Mesenchymal stem cell (in vitro differentiated cells and primary cell): Measurements from ENCODE around the gene ACP4.
"Not testable (repeated sequence)": the region's sequence is repeated elsewhere in the genome, so short reads cannot be mapped to it uniquely, and the experiment has no call there.

ENCODE experiments used
- DNase-seq: peaks from one replicate; pipeline ENCODE4 v3.0.0-alpha.2; 2013
- H2AFZ ChIP-seq: one replicate; pipeline ENCODE4 v1.6.1; 2013; ENCODE audit warnings: low read depth, mild to moderate bottlenecking, control low read depth, inconsistent platforms, low read length, moderate library complexity
- H2AK5ac ChIP-seq: 2 replicates; pipeline ENCODE4 v1.6.1; 2013; ENCODE audit warnings: low read length, moderate library complexity, mild to moderate bottlenecking, inconsistent platforms; ENCODE audit not compliant: severe bottlenecking
- H2BK120ac ChIP-seq: one replicate; pipeline ENCODE4 v1.6.1; 2013; ENCODE audit warnings: low read depth, mild to moderate bottlenecking, inconsistent platforms, low read length, moderate library complexity
- H2BK12ac ChIP-seq, 2 experiments: one replicate each; pipeline ENCODE4 v1.6.1; 2013; ENCODE audit warnings: inconsistent platforms in 2 of 2, low read length in 2 of 2, mild to moderate bottlenecking in 2 of 2, moderate library complexity in 2 of 2, control low read depth in 1 of 2
- H2BK15ac ChIP-seq: one replicate; pipeline ENCODE4 v1.6.1; 2013; ENCODE audit warnings: mild to moderate bottlenecking, low read depth, inconsistent platforms; ENCODE audit not compliant: poor library complexity, severe bottlenecking
- H2BK5ac ChIP-seq: 2 replicates; pipeline ENCODE4 v1.6.1; 2013; ENCODE audit warnings: low read depth, mild to moderate bottlenecking, low read length, control low read depth, inconsistent platforms; ENCODE audit not compliant: poor library complexity, severe bottlenecking
- H3K14ac ChIP-seq, 2 experiments: one replicate each; pipeline ENCODE4 v1.6.1; 2013; ENCODE audit warnings: inconsistent platforms in 2 of 2, low read length in 2 of 2, control low read depth in 1 of 2, mild to moderate bottlenecking in 1 of 2, moderate library complexity in 1 of 2
- H3K18ac ChIP-seq, 2 experiments: one replicate each; pipeline ENCODE4 v1.6.1; 2013; ENCODE audit warnings: inconsistent platforms in 2 of 2, low read length in 2 of 2, control low read depth in 1 of 2, low read depth in 1 of 2, mild to moderate bottlenecking in 1 of 2
- H3K23ac ChIP-seq, 2 experiments: one replicate each; pipeline ENCODE4 v1.6.1; 2013; ENCODE audit warnings: inconsistent platforms in 2 of 2, low read length in 2 of 2, mild to moderate bottlenecking in 2 of 2, moderate library complexity in 2 of 2, control low read depth in 1 of 2
- H3K27ac ChIP-seq: 2 replicates; pipeline ENCODE4 v1.5.1; 2013; ENCODE audit warnings: mild to moderate bottlenecking, moderate library complexity, low read length, control low read depth, inconsistent platforms; ENCODE audit not compliant: poor library complexity, severe bottlenecking
- H3K27me3 ChIP-seq, 2 experiments: 2 replicates each; pipeline versions ENCODE4 v1.6.1 to v1.7.0; 2013; ENCODE audit warnings: low read length in 2 of 2, mild to moderate bottlenecking in 2 of 2, moderate library complexity in 2 of 2, control low read depth in 1 of 2, inconsistent platforms in 1 of 2; ENCODE audit not compliant: control insufficient read depth in 1 of 2, insufficient read depth in 1 of 2
- H3K36me3 ChIP-seq, 2 experiments: 2 replicates each; pipeline versions ENCODE4 v1.6.1 to v1.7.0; 2013; ENCODE audit warnings: low read length in 2 of 2, control low read depth in 1 of 2, inconsistent platforms in 1 of 2, low read depth in 1 of 2, mild to moderate bottlenecking in 1 of 2; ENCODE audit not compliant: insufficient read depth in 2 of 2, control insufficient read depth in 1 of 2
- H3K4ac ChIP-seq, 2 experiments: one replicate each; pipeline ENCODE4 v1.6.1; 2013; ENCODE audit warnings: inconsistent platforms in 2 of 2, low read length in 2 of 2, mild to moderate bottlenecking in 2 of 2, moderate library complexity in 2 of 2, control low read depth in 1 of 2, low read depth in 1 of 2
- H3K4me1 ChIP-seq: 2 replicates; pipeline ENCODE4 v1.6.1; 2013; ENCODE audit warnings: low read depth, low read length, control low read depth; ENCODE audit not compliant: control insufficient read depth, insufficient read depth
- H3K4me2 ChIP-seq: 2 replicates; pipeline ENCODE4 v1.6.1; 2013; ENCODE audit warnings: low read length, mild to moderate bottlenecking, inconsistent platforms; ENCODE audit not compliant: poor library complexity, severe bottlenecking
- H3K4me3 ChIP-seq, 2 experiments: 2 replicates each; pipeline versions ENCODE4 v1.5.1 to v1.7.0; 2013; ENCODE audit warnings: low read length in 2 of 2, mild to moderate bottlenecking in 2 of 2, control low read depth in 1 of 2, low read depth in 1 of 2; ENCODE audit not compliant: insufficient read depth in 1 of 2
- H3K79me1 ChIP-seq: replicated peaks from 2 replicates; pipeline ENCODE4 v1.6.1; 2013; ENCODE audit warnings: mild to moderate bottlenecking, control low read depth, low read length, inconsistent platforms; ENCODE audit not compliant: poor library complexity, severe bottlenecking
- H3K9ac ChIP-seq: 2 replicates; pipeline ENCODE4 v1.7.0; 2013; ENCODE audit warnings: mild to moderate bottlenecking, low read length, moderate library complexity
- H3K9me3 ChIP-seq: 2 replicates; pipeline ENCODE4 v1.7.0; 2013; ENCODE audit warnings: mild to moderate bottlenecking, low read length; ENCODE audit not compliant: control insufficient read depth
- H4K8ac ChIP-seq: one replicate; pipeline ENCODE4 v1.6.1; 2013; ENCODE audit warnings: inconsistent platforms, mild to moderate bottlenecking, low read length, moderate library complexity
- H4K91ac ChIP-seq: one replicate; pipeline ENCODE4 v1.6.1; 2013; ENCODE audit warnings: mild to moderate bottlenecking, low read length, inconsistent platforms
- WGBS: methylation state at CpG from one replicate; pipeline ENCODE4 v1.1.7; 2013; ENCODE audit warnings: mixed read lengths; 5-methylcytosine and 5-hydroxymethylcytosine counted together

ACP4 gene

GRCh38 chr19:50780753-50781435, 9.3 kb upstream of the ACP4 start:
- Histone ChIP-seq H3K14ac (no peak overlapping the region), H3K18ac (no peak overlapping the region), H2BK12ac (no peak overlapping the region), H3K23ac (no peak overlapping the region), H3K9me3 (peaks cover 5% of the 10 kb centered on the region), H3K4ac (no peak overlapping the region), H2BK5ac (no peak overlapping the region), H2BK15ac (no peak overlapping the region), H3K36me3 (no peaks in the 10 kb centered on the region), H3K4me3 (no peak overlapping the region), H4K8ac (no peak overlapping the region), H3K79me1 (no peaks in the 10 kb centered on the region), H2AK5ac (no peak overlapping the region), H3K4me1 (no peaks in the 10 kb centered on the region), H2BK120ac (no peak overlapping the region), H4K91ac (no peak overlapping the region), H3K9ac (no peak overlapping the region), H3K27me3 (peaks cover 0 to 63% of the 10 kb centered on the region in 2 experiments), H3K4me2 (no peak overlapping the region), H2AFZ (no peak overlapping the region), H3K27ac (no peak overlapping the region)
- no peak for DNase-seq
- 75% methylated on average over 16 of the region's 16 CpGs for WGBS

- H2AFZ ChIP-seq, H3K4me2 ChIP-seq, H2BK120ac ChIP-seq, H3K4ac ChIP-seq, H3K18ac ChIP-seq, H4K91ac ChIP-seq, H3K14ac ChIP-seq, H4K8ac ChIP-seq, H2BK5ac ChIP-seq, H3K23ac ChIP-seq, H3K27ac ChIP-seq, H2AK5ac ChIP-seq, H3K4me3 ChIP-seq, DNase-seq, H3K9me3 ChIP-seq, H3K36me3 ChIP-seq, H2BK12ac ChIP-seq, H3K9ac ChIP-seq, H3K79me1 ChIP-seq, H2BK15ac ChIP-seq, H3K4me1 ChIP-seq: not testable (repeated sequence)
- peaks cover 0 to 48% of the 10 kb centered on the region in 2 experiments for H3K27me3 ChIP-seq
- WGBS = 38% methylated on average over 6 of the region's 8 CpGs
Observed at GRCh38 chr19:50783848-50784152, 6.4 kb upstream of the ACP4 start.

GRCh38 chr19:50784710-50785109, 5.5 kb upstream of the ACP4 start:
- WGBS = 96% methylated on average over 3 of the region's 3 CpGs
- H2AFZ ChIP-seq = no peak overlapping the region
- no peak overlapping the region for H3K27ac ChIP-seq
- no peak overlapping the region for H3K4me2 ChIP-seq
- H4K91ac ChIP-seq = no peak overlapping the region
- H3K27me3 ChIP-seq = peaks cover 0 to 39% of the 10 kb centered on the region in 2 experiments
- H3K4ac ChIP-seq = no peak overlapping the region
- no peak overlapping the region for H2BK12ac ChIP-seq
- H3K18ac ChIP-seq = no peak overlapping the region
- no peak overlapping the region for H3K14ac ChIP-seq
- H3K23ac ChIP-seq = no peak overlapping the region
- H2AK5ac ChIP-seq = no peak overlapping the region
- no peak overlapping the region for H2BK5ac ChIP-seq
- H3K36me3 ChIP-seq = no peaks in the 10 kb centered on the region
- H3K79me1 ChIP-seq = no peaks in the 10 kb centered on the region
- H2BK120ac ChIP-seq = no peak overlapping the region
- H3K4me3 ChIP-seq = no peak overlapping the region
- no peak overlapping the region for H4K8ac ChIP-seq
- no peak for DNase-seq
- no peak overlapping the region for H3K9ac ChIP-seq
- no peak overlapping the region for H2BK15ac ChIP-seq
- no peaks in the 10 kb centered on the region for H3K4me1 ChIP-seq
- no peaks in the 10 kb centered on the region for H3K9me3 ChIP-seq

DNA sequence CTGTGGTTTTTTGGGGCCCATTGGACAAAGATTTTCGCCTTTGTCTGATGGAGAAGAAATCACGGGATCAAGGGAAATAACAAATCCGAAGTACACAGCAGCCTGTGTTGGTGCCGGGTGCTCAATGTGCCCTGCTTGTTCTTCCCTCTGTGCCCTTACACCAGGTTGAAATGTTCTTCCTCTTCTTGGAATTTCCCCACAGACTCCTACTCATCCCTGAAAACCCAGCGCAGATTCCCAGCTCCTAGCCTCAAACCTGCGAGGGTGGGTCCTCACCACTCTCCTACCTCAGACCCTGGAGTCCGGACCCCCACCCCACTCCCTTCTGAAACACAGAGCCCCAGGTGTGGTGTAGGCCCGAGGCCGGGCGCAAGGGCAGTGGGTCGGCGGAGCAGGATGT, 4.9 kb upstream of the ACP4 start:
- H2BK15ac ChIP-seq = no peak overlapping the region
- no peak overlapping the region for H3K4me2 ChIP-seq
- H3K36me3 ChIP-seq = no peaks in the 10 kb centered on the region
- H3K9me3 ChIP-seq = no peaks in the 10 kb centered on the region
- H3K23ac ChIP-seq = no peak overlapping the region
- no peak overlapping the region for H3K4ac ChIP-seq
- H3K27ac ChIP-seq = no peak overlapping the region
- no peaks in the 10 kb centered on the region for H3K79me1 ChIP-seq
- no peak overlapping the region for H3K14ac ChIP-seq
- no peak overlapping the region for H4K8ac ChIP-seq
- no peak overlapping the region for H3K4me3 ChIP-seq
- no peak overlapping the region for H2AK5ac ChIP-seq
- H3K4me1 ChIP-seq = no peaks in the 10 kb centered on the region
- H3K9ac ChIP-seq = no peak overlapping the region
- DNase-seq = no peak
- H2BK120ac ChIP-seq = no peak overlapping the region
- H2BK12ac ChIP-seq = no peak overlapping the region
- H3K18ac ChIP-seq = no peak overlapping the region
- no peak overlapping the region for H2BK5ac ChIP-seq
- H2AFZ ChIP-seq = no peak overlapping the region
- peaks cover 0 to 33% of the 10 kb centered on the region in 2 experiments for H3K27me3 ChIP-seq
- WGBS = 92% methylated on average over 12 of the region's 12 CpGs
- H4K91ac ChIP-seq = no peak overlapping the region
